GM21786 (cell line): ENCODE measurements around the gene CSRP1.
"Not testable (repeated sequence)": the region's sequence is repeated elsewhere in the genome, so short reads cannot be mapped to it uniquely, and the experiment has no call there.

ENCODE experiments used
- ATAC-seq: cut with Tn5 transposase; IDR thresholded peaks from one replicate; pipeline ENCODE4 v1.9.1; 2021; ENCODE audit not compliant: unreplicated experiment

Gene CSRP1

DNA sequence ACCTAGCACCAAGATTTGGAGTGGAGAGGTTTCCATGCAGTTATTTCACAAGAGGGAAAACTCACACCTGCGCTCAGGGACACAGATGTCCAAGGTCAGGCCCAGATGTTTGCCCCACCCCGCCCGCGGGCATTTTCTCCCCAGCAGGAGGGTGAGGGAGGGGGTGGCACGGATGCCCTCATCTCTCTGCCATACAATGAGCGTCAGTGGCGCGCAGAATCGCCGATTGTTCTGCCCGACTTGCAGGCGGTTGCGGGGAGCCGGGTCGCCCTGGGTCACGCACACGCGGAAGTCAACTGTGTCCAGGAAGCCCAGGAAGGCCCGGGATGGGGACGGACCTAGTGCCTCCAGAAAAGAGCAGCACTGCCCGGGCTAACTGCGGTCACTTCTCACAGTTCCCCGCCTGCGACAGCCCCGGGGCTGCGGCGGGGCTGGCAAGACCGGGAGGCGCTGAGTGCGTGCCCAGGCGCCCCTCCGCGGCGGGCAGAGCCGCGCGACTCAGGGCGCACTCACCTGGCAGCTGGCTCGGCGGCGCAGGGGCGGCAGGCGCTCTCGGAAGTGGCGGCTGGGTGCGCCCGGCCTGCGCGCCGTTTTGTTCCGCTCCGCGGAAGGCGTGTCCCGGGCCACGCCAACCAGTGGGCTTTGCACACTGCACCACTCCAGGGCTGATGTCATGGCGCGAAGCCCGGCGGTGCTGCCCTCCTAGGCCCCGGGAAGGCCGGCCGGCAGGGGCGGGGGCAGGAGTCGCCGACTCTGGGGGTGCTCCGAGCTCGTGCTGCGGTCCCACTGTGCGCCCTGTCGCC is at the start of gene CSRP1:
TSS of gene CSRP1 (minus strand) at position 567 of the 803 bp plus-strand sequence. CDS start 10,820 bp downstream, outside the sequence.
- ATAC-seq, result peak; percentile 74

DNA sequence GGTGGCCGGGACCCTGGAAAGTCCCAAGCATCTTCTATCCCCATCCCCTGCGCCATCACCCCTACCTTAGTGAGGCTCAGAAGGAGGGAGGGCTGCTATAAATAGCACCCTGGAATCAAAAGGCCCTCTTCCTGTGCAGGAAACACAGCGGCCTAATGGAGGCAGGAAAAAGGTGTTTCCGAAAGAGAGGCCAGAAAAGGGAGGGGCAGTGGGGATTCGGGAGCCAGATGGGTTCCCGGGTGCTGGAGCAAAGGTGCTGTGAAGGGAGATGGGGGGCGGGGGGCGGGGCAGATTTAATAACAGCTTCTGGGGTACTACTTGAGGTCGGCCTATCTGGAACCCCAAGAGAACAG is 48.6 kb upstream of the CSRP1 start:
- ATAC-seq, result no peak

DNA sequence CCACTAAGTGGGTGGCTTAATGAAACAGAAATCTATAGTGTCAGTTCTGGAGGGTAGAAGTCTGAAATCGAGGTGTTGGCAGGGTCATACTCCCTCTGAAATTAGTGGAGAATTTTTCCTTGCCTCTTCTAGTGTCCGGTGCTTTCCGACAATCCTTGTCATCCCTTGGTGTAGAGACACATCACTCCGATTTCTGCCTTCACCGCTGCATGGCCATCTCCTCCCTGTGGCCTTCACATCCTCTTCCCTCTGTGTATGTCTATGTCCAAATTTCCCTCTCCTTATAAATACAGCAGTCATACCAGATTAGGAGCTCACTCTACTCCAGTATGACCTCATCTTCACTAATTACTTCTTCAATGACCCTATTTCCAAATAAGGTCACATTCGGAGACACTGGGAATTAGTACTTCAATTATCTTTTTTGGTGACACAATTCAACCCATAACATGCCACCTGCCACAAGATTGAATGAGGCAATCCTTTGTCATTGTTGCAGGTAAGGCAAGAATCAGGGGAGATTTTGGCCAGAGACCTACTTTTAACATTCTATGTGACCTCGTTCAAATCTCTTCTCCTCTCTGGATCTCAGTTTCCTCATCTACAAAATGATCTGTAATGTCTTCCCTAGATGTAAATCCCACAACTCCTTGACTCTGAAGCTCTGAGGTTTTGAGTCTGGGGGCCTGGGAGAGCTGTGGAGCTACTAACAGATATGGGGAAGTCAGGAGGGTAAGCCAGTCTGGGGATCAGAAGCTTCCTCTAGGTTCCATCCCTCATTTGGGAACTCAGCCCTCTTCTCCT is 48.1 kb upstream of the CSRP1 start:
- no peak for ATAC-seq

DNA sequence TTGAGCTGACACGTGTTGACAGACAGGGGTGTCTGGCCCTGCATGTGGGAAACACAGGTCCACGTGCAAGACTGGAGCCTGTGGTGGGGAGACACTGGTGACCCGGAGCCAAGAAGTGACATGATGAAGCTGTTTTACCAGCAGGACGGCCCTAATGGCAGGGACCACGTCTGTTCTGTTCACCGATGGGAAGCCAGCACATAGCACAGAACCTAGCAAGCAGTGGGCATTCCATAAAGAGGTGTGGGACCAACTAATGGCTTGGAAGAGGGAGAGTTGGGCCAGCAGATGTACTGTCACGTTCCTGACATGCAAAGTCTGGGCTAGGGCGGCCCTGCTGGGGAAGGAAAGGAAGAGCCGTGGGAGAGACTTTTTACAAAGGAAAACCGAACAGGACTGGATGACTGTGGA is 47.3 kb upstream of the CSRP1 start:
- ATAC-seq, result no peak

DNA sequence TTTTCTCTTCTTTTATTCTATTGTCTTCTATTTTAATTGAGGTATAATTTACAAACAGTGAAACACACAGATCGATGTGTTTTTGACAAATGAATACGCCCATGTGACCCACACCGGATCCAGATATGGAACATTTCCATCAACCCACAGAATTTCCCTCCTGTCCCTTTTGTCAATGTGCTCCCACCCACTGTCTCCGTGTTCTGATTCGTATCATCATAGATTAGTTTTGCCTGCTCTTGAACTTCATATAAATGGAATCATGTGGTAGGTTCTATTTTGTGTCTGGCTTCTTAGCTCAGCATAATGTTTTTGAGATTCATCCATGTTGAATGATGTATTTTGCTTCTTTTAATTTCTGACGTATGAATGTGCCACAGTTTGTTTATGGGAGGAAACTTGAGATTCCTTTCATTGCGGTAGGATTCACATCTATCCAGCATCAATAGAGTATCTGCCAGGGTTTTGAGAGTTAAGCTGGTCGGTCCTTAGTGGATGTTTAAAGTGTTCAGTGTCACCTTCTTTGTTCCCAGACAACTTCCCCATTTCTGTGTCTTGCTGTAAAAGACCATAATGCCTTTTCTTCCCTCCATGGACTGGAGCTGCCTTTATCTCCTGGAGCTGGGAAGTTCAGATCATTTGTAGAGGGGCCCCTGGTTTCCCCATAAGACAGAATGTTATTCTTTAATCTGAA is 46.7 kb upstream of the CSRP1 start:
- ATAC-seq, result no peak

DNA sequence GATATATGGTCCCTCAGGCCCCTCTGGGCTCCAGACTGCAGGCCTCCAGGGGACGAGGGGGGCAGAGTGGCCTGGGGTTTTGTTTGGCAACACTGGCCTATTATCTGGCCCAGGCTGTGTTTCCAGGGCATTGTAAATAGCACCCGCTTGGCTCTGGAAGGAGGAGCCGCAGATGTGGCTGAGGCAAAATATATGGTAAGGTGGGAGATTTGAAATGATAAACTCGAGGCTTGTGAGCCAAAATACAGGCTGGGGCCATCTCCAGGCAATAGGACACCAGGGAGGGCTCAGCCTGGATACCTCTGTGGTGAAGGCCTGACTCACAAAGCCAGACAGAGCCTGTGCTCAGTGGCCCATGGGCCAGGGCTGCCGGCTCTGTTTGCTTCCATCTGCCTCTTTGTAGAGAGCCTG is 46.0 kb upstream of the CSRP1 start:
- no peak for ATAC-seq

DNA sequence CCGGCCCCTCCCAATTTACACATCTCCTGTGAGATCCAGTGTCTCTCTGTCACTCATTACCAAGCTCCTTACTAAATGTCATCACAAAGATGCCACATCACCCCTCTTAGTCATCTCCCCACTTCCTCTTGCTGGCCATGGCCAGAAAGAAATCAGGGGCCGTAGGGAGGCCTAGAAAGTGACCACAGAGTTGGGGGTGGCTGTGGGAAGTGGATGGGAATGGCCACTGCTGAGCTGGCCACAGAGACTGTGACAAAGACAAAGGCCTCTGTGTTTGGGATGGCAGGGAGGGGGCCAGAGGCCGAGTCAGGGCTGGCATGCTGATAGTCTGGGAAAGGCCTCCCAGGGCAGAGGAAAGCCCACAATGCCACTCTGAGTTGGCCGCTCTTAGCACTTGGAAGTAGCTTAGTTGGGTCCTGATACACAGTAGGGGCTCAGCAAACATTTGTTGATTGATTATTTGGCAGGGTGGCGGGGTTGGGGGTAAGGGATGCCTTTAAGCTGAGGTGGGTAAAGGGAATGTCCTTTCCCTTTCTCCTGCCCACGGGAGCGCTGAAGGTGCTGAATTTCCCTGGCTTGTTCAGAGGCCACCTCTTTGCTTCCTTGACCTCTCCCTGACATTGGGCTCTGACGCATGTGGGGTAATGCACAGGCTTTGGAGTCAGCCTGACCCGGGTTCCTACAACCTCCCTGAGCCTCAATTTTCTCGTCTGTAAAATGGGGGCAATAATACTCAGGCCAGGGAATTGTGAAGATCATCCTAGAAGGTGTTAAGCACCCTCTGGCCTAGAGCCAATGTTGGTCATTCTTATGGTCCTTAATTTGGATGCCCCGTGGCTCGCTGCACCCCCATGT is 45.2 kb upstream of the CSRP1 start:
- ATAC-seq, result no peak

DNA sequence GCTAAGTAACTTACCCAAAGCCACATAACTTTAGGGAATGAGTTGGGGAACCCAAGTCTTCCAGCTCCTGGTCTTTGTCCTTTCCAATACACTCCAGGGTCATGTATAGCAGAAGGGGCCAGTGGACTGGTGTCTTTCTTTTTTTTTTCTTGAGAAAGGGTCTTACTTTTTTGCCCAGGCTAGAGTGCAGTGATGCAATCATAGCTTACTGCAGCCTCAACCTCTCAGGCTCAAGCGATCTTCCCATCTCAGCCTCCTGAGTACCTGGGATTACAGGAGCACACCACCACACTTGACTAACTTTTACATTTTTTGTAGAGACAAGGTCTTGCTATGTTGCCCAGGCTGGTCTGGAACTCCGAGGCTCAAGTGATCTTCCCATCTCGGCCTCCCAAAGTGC is 44.2 kb upstream of the CSRP1 start:
- no peak for ATAC-seq

DNA sequence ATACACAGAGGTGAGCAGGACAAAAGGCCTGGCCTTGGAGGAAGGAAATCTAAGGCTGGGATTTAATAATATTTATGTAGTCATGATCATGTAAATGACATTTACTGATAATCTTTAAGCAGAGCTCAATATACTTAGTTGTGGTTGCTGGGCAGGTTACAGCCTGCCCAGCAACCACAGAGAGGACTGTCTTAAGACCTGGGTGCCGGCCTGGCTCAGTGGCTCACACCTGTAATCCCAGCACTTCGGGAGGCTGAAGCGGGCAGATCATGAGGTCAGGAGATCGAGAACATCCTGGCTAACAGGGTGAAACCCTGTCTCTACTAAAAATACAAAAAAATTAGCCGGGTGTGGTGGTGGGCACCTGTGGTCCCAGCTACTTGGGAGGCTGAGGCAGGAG is 42.6 kb upstream of the CSRP1 start:
- not testable (repeated sequence) for ATAC-seq

DNA sequence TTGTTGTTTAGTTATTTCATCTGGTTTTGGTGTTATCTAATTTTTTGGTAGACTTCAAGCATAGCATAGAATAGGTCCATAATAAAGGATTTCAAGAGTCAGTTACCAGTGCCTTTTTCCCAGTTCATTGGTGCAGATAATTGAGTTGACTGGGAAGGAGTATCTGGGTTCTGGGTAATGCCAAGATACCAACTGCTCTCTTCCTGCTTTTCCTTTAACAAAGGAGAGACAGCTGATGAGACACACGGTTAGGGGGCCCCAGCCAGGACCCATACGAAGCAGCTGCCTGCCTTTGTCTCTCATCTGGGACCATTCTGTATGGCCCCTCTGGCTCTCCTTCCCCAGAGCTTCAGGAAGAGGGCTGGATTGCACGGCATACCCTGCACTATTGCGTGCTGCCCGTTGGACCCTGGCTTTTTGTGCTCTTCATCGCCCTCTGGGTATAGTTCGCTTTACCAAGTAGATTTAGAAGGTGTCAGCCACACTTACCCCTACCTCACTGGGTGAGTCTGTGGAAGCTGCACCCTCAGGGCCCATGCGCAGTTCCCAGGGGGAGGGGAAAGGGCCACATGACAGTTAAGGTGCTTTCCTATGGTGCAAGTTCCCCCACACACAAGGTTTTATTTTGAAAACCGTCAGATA is 39.0 kb upstream of the CSRP1 start:
- ATAC-seq, result no peak

DNA sequence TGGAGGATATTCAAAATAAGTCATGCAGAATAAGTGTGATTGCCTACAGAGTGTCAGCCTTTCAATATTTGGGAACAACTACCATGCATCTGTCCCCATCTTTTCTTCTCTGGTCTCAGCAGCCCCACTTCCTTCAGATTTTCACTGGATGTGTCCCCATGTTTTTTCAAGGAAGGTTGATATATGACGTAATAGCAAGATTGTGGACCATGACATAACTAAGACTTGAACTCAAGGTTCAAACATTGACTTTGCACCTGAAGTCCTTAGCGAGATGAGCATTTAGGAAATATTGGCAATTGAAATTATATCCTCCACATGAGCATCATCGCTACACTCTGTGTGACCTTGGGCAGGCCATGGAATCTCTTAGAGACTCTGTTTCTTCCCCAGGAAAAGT is 37.8 kb upstream of the CSRP1 start:
- no peak for ATAC-seq

DNA sequence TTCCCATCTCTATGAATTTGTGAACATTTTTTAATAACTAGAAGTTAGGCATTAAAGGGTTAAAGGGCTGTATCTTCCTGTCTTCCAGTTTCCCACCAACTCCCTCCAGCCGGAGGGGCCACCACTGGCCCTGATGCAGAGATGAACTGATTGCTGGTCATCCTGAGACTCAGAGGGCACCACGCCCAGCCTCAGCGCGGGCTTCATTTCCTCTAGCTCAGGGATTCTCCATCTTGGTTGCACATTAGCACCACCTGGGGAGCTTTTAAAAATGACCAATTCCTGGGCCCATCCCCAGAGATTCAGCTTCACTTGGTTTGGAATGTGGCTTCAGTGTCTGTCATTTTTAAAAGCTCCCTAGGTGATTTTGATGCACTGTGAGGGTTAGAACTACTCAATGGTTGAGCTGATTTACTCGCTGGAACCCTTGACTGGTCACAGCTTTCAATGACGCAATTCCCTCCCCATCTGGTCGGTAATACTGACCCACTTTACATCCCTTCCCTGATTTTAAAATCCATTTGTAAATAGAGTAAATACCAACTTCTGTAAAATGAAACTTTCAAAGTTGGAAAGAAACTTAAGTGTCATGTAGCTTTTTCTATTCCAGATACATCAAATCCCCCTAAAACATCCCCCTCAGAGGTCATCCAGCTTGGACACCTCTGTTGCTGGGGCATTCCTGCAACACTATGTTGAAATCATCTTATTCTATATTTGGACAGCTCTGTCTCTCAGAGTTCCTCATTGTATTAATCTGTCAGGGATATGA is 37.1 kb upstream of the CSRP1 start:
- no peak for ATAC-seq

DNA sequence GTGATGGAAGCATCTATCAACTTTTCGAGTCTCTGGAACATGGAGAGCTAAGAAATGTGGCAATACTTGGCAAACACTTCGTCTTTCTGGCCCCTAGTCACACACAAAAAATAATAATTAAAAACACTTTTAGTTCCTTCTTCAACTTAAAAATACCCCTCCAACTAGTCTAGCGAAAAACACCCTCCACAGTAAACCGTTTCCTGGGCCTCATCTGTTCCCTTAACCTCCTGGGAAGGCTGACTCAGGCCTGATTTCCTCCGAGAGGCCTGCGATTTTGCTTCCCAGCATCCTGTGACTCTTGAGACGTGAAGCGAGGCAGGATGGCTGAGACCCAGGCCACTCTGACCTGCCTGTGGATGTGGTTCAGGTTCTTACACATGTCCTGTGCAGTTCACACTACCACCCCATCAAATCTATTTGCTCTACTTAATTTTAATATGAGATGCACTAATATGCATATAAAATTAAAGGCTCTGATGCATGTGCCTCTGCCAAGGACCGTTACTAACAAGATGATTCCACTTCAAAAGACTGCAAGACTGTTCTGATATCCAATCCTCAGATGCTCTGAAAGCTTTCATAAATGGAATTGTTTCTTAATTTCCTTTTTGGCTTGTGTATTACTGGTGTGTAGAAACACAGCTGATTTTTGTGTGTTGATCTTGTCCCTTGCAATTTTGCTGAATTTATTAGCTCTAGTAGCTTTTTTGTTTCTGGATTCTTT is 35.5 kb upstream of the CSRP1 start:
- ATAC-seq, result no peak

DNA sequence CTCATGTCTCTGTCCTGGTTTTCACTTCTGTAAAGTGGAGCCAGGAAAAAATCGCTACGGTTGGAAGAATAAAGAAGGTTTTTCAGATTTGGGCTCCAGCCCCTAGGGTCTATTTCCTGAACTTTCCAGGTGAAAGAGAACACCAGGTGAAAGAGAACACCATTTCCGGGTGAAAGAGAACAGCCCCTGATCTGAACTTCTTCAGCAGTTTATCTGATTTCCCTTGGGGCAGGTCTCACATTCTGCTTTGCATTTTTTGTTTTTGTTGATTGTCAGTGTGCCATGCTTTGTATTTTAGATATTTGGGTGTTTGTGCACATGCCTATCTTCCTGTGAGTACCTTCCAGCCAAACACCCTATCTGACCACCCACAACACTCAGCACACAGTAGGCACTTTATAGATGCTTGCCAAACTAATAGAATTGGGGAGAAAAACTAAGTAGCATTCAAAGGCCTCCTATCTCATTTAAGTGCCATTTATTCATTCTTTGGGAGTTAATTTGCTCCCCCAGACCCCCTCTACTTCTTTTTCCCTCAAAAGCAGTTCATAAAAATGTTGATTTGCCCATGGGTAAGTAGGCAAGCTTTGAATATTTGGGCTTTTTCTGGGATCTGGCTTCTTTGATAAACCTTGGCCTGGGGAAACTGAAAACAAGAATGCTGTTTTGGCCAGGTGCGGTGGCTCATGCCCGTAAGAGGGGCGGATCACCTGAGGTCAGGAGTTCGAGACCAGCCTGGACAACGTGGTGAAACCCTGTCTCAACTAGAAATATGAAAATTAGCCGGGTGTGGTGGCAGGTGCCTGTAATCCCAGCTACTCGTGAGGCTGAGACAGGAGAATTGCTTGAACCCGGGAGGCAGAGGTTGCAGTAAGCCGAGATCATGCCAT is 34.2 kb upstream of the CSRP1 start:
- no peak for ATAC-seq

DNA sequence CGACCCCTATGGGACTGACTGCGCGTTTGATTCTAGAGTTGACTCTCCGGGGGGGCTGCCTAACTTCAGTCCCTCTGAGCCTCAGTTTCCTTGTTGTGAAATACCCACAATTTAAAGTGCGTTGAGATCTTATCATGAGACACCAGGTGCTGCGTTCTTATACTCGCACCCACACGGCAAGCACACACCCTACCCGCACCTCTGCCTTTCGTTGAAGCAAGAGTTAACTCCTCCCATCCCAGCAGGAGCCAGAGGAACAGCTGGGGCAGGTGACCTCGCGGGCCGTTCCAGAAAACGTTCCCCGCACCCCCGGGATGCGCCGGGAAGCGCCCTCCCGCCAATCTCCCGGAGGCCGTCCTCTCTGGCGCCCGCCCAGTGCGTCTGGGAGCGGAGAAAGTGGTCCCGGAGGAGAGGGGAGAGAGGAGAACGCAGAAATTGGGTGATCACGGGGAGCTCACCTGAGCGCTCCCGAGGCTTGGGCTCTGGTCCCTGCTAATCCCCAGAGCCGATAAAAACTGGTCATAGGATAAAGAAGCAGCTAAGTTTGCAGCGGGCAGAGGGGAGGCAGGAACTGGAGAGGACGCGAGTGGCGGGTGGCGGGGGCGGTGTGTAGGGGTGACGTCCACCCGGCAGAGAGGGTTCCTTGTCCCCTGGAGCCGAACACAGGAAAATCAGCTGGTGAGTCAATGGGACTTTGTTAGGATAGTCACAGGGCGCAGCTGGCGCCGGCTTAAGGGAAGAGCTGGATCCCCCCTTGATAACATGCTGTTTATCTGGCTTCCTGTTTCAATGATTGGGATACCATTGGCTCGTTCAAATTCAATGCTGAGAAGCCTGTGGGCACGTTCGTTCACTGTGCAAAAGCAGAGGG is 32.9 kb upstream of the CSRP1 start:
- no peak for ATAC-seq

DNA sequence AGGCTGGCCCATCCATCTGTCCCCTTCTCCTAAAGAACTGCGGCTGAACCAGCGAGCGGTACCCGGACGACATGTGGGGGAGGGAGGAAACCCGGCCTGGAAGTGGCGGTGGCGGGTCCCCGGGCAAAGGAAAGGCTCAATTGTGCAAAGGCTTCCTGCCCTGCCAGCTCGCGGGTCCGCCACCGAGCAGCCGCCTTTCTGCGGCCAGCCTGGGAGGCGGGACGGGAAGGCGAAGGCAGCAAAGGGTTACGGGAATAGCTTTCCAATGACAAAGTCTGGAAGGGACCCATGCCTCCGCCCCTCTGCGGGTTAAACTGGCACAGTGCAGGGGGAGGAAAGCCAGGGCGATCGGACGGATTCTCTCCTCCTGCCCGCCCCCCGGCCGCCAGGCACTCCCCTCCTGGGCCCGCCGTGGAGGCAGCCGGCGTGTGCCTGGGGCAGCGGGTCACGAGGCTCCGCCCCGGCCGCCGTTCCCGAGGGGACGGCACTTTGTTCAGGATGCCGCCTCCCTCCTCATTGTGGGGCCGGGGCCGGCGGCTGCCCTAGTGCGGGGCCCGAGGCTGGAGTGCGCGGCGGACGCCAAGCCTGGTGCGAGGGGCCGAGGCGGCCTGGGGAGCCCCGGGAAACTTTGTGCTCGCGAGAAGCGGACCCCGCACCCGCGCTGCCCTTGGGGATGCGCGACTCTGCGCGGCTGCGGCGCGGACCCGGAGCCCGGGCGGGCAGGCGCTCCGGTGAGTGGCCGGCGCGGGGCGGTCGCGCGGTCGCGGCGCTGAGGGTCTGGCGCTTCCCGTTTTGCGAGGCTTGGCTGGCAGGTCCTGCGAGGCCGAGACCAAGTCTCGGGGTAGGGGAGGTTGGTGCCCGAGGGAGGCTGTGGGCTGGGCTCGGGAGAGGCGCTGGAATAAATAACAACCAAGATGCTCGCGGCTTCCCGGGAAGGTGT is 32.0 kb upstream of the CSRP1 start, which contains the start of gene NAV1:
TSS of gene NAV1 (plus strand) at position 516 of the 940 bp plus-strand sequence. CDS start 83,758 bp downstream, outside the sequence.
- ATAC-seq, result no peak
